HG02571 (cell line): ENCODE data around the gene BSPRY.
"Not testable (repeated sequence)": the region's sequence is repeated elsewhere in the genome, so short reads cannot be mapped to it uniquely, and the experiment has no call there.

Experiments
- ATAC-seq: cut with Tn5 transposase; IDR thresholded peaks from one replicate; pipeline ENCODE4 v1.9.1; 2021; ENCODE audit warnings: mild to moderate bottlenecking, moderate library complexity; ENCODE audit not compliant: unreplicated experiment

Gene BSPRY

DNA sequence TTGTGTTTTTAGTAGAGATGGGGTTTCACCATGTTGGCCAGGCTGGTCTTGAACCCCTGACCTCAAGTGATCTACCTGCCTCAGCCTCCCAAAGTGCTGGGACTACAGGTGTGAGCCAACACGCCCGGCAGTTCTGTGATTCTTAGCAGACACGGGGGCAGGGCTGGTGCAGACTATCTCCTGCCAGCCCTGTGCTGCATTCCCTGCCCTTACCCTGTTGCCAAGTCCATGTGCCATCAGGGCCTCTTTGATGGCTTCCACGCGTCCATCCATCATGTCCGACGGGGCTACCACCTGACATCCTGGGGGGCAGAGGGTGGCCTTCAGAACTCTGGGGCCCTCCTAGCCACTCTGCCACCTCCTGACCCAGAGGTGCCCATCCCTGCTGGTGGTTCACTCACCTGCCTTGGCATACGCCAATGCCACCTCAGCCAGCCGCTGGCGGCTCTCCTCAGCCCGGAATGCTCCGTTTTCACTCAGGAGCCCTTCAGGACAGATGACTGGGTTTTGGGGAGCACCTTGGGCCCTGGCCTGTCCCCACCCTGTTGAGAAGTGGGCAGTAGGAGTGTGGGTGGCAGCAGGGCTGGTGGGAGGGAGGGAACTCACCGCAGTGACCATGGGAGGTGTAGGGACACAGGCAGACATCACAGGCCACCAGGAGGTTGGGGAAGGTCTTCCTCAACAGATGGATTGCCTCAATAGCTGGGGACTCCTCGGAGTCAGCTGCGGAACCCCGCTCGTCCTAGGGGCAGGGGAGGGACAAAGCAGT lies 41.0 kb downstream of the BSPRY start:
- no peak for ATAC-seq

DNA sequence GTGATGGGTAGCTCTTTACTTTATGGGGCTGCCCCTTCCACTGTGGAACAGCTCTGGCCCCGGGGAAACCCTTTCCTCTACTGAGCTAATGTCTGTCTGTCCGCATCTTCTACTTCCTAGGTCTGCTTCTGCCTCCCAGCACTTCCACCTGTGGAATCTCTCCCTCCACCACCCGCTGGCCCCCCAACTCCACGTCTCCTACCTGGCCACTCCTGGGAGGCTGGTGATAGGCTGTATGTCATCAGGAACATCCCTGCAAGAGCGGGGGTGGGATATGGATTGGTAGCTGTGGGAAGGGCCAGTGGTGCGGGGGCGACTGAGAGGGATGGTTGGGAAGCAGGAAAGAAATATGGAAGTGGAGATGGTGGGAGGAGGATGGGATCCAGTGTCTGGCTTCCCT lies 42.6 kb downstream of the BSPRY start:
- ATAC-seq, result no peak

DNA sequence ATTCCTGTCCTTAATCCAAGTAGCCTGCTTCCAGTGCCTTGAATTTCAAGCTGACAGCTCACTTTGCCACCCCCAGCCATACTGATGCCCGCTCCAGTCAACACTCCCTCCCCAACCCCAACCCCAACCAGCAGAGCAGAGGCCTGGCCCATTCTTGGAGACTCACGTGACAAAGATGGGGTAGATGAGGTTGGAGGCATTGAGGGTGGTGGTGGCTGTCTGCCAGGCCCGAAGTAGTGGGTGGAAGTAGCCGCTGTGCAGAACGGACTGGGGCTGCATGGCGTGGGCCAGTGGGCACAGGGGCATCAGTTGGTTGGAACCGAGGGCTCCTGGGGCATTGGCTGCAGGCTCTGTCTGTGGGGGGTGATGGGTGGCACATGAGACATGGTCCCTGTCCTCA lies 43.9 kb downstream of the BSPRY start:
- no peak for ATAC-seq

DNA sequence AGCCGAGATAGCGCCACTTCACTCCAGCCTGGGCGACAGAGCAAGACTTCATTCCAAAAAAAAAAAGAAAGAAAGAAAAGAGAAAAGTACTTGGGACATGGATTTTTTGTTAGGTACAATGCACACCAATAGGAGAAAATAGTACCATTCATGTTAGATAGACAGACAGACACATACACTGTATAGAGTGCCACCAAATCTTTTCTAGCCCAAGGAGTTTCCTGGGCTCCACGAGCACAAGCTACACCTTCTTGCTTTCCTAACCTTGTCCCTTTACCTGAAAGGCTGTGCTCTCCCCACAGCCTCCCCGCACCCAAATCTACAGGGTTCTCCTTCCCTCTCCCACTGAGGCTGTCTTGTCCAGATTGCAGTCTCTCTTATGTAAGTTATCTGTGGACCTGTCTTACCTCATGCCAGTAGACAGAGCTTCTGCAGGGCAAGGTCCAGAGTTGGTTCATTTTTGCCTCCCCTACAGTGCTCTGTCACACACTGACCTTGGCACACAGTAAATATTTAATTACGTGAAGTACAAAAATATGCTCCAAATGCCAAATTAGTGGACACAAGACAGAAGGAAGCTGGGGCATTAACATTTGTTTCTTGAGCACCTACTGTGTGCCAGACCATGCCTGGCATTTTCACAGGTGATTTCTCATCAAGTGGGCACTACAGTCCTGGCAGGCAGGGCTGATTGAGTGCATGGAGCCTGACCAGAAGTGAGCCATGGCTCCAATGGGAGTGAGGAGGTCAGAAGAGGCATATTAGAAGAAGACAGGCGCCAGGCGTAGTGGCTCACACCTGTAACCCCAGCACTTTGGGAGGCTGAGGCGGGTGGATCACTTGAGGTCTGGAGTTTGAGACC lies 45.9 kb downstream of the BSPRY start:
- no peak for ATAC-seq

DNA sequence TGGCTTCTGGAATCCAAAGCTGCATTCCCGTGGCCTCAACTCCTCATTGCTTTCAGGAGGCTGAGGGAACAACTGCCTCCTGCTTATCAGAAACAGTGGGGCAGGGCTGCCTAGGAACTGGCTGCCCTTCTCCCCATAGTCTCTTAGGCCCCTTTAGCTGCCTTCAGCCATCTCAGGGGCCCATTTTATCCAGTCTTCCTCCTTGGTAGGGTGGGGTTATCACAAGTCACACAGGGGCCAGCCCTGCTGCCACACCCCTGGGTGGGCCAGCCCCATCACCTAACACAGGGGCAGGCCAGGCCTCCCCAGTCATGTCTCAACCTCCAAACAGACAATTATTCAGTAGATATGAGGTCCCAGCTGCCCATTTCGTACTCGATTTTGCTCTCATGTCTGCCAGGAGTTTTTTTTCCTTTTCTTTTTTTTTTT lies 47.9 kb downstream of the BSPRY start:
- ATAC-seq, result no peak

DNA sequence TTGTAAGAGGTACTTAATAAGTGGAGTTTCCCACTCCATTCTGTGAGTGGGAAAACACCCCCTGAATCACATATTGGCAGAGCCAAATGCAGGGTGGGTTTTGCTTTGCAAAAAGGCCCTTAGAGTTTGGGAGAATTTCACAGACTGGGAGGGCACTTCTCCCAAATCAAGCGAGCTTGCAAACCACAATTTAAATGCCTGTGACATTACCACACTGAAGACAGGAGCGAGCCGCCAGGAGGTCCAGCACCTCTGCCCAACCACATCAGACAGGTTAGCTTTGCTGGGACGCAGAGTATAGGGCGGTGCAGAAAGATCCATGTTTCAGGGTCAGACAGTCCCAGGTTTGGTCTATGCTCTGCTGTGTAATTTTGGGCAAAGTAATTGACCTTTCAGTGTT lies 49.5 kb downstream of the BSPRY start:
- ATAC-seq, result no peak

DNA sequence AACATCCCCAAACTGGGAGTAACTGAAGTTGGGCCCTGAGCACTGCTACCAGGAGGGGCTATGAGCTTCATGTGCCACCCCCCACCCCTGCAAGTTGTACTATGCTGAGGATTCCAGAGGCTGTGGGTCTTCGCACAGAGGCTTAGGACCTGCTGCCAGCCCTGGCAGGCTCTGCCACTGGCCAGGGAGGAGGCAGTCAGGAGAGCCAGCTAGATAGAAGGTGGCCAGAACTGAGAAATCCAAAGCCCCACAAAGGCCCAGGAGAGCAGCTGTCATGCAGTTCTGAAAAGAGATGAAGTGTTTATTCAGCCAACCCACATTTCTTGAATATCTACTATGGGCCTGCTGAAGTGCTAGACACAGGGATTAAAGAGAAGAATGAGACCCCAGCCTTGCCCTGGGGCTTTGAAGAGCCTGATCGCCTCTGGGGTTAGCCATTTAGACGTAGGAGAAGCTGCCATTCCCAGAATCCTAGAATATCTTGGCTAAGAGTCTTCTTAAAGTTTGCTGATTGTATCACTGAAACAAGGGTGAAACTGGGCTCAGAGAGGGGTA lies 50.4 kb downstream of the BSPRY start:
- no peak for ATAC-seq

DNA sequence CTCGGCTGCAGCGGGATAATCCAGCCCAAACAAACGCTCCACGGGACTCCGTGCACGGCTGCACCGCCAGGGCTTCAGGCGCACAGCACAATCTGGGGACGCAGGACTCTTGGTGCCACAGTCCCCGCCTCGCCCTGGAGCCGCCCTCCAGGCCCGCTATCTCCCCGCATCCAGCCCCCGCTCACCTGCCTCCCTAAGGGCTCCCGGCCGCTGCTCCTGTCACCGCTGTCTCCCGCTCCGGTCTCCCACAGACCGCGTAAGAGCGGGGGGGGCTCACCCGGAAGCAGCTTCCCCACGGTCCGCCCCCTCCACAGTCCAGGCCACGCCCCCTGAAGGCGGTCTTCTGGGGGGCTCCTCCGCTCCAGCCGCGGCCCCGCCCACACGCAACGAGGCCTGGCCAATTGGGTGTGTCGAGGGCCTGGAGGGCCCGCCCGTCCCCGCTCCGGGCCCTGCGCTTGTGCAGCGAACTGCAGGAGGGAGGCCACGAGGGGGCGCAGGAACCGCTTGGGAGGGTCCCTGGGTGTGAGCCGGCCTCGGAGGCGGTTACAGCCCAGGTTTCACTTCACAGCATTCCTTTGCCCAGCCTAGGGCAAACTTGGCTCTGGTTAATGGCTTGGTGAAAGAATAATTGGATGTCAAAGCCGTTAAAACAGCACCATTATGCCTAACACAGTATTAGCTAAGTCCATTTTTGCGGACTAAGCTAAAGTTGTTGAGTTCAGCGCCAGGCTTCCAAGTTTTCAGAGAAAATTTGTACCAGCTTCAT lies 51.9 kb downstream of the BSPRY start, which contains the start of gene ALAD:
TSS of gene ALAD (minus strand) at position 258 of the 766 bp plus-strand sequence. CDS start 7,725 bp downstream, outside the sequence.
- peak; percentile 99 for ATAC-seq

DNA sequence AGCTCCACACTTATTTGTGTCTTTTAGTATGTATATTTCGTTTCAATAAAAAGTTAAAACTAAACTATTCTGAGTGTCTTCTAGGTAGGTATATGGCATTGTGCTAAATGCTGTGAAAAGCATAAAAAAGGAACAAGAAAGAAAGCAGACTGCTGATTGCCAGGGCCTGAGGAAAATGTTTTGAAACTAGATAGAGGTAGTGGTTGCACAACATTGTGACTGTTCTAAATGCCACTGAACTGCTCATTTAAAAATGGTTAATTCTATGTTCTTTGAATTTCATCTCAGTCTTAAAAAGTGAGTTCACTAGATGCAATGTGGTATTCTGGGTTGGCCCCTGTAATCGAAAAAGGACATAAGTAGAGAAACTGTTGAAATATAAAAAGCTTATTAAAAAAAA lies 54.3 kb downstream of the BSPRY start:
- ATAC-seq, result no peak

DNA sequence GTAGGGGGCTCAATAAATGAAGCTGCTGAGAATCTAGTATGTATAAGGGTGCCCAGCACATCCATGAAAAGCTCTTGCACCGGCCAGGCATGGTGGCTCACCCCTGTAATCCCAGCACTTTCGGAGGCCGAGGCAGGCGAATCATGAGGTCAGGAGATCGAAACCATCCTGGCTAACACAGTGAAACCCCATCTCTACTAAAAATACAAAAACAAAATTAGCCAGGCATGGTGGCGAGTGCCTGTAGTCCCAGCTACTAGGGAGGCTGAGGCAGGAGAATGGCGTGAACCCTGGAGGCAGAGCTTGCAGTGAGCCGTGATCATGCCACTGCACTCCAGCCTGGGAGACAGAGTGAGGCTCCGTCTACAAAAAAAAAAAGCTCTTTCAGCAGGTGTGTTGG lies 57.0 kb downstream of the BSPRY start:
- not testable (repeated sequence) for ATAC-seq

DNA sequence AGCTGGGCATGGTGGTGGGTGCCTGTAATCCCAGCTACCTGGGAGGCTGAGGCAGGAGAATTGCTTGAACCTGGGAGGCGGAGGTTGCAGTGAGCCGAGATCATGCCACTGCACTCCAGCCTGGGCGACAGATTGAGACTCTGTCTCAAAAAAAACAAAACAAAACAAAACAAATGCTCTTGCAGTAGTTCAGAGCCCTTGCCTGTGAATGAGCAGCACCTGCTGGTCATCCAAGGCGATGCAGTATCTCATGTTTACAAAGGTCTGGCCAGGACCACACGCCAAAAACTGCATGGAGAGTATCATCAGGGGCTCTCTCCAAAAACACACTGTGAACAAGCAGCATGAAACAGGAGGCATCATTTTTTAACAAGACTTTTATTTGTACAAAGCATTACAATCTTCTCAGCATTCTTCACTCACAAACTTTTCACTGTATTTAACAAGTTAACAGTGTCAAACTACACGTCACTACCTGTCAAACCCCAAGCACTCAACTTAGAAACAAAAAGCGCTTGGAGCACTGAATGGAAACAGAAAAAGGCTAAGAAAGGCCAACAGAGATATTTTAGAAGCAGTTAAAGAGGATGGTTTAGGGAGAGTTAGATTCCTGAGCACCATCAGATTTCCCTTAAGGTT lies 57.7 kb downstream of the BSPRY start:
- ATAC-seq, result not testable (repeated sequence)

DNA sequence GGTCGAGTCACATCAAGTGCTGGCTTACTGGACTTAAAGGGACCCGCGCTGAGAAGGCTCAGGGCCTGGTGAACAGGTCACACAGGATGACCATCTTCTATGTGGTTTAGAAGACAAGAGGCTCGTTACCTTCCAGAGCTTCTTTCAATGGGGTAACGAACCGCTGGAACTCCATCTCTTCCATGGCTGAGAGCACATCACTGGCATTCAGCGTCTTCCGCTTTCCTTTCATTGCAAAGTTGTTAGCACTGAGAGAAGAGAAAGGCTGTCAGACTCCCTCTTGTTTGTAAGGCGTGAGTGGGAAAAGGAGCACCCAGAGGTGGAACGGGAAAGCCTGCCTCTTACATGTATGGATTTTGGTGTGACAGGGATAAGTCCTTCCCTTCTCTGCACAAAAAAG lies 60.1 kb downstream of the BSPRY start:
- ATAC-seq, result no peak

DNA sequence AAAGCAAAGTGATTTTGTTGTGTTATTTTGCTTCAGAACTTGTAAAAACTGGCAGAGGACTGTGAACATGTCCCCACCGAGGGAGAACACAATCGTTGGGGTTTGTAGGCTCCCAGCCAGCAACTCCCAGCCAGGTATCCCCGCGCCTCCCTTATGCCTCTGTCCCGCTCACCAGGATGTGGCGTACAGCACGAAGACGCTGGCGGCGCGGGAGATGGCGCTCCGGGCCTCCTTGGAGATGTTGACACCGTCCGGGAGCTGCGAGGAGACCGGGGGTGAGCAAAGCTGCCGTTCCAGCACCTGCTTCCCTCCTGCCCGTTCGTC lies 60.5 kb downstream of the BSPRY start:
- ATAC-seq, result no peak

DNA sequence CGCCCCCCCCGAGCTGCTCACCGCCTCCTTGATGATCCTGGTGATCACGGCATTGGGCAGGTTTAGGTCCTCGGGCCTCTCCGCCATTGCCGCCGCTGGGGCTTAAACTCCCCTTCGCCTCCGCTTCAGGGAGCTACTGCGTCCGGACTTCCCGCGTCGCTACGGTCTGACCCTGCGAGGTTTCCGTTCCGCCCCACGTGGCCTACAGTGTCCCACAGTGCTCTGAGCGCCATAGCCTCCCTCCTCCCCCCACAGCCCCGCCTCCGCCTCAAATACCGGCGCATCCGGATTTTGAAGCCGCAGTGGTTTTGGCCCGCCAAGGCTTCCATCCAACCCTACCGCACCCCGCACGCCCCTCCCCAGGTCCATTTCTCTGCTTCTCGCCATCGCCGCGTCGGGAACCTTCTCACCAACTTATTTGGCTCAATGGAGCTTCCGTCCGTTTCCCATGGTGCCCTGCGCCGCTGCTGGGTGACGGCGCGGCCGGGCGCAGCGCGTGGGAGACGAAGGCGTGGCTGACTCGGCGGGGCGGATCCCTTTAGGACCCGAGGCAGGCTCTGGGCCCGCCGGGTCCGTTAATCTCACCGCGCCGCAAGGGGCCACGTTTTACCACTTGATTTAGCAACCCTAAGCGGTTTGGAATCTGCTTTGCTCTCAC lies 61.0 kb downstream of the BSPRY start, which contains the start of the genes C9orf43 and POLE3:
TSS of gene C9orf43 (plus strand) at position 541 of the 658 bp plus-strand sequence. CDS start 2,747 bp downstream, outside the sequence.
TSS of gene POLE3 (minus strand) at position 469 of the 658 bp plus-strand sequence. CDS start at position 87, 382 bp downstream.
- ATAC-seq, result peak; percentile 93

DNA sequence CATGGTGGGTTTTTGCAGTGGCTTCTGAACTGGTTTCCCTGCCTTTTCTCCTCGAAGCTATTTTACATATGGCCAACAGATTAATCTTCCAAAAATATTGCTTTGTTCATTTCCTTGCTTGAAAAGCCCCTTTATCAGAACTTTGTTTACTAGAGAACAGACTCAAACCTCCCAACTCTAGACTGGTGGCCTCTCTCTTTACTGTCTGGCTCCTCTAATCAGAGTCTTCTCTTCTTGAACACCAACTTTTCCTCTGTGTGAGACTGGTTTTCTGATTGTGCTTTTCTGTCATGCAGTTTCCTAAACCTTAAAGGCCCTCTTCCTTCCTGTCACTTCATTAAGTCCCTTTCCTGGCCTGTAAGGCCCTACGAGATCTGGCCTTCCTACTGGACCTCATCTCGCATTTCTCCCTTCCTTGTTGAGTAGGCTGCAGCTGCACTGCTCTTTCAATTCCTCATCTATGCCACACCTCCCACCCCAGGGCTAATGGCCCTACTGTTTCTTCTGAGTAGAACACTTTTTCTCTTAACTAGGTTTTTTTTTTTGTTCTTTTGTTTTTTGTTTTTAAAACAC lies 66.9 kb downstream of the BSPRY start:
- ATAC-seq, result peak; percentile 99

DNA sequence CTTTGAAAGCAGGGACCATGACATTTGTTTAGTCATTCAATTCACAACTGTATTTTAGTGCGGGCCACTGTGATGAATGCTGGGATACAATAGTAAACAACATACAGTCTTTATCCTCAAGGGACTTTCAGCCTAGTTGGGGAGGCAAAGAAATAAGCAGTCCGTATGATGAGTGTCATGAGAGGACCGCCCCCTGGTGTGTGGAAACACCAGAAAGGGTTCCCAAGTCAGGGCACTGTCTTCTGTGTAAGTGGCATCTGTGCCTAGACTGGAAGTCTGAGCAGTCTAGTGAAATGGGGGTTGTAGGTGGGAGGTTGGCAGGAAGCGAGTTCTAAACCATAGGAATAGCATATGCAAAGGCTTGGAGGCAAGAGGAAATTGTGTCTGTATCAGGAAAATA lies 68.0 kb downstream of the BSPRY start:
- ATAC-seq, result no peak
